H7 (cell line): ENCODE results near the gene TMPRSS13. TPM values are rescaled to one million over a fixed set of nuclear protein-coding genes. Genes with fewer than 3 reads are reported as not detected.
A peak's percentile ranks its signal among the peaks of the same experiment; 100 is the strongest.
"Not testable (repeated sequence)": the region's sequence is repeated elsewhere in the genome, so short reads cannot be mapped to it uniquely, and the experiment has no call there.

Experiments
- DNase-seq: peaks from one replicate; pipeline ENCODE4 v3.0.0; 2012
- H3K27me3 ChIP-seq: 2 replicates; pipeline ENCODE4 v1.6.0; 2011; ENCODE audit warnings: mild to moderate bottlenecking, low read length; ENCODE audit not compliant: control insufficient read depth, insufficient read depth
- H3K36me3 ChIP-seq: replicated peaks from 2 replicates; pipeline ENCODE4 v1.5.1; 2011; ENCODE audit warnings: low read length; ENCODE audit not compliant: control insufficient read depth, insufficient read depth
- H3K4me3 ChIP-seq: 2 replicates; pipeline ENCODE4 v1.5.1; 2011; ENCODE audit warnings: low read depth, mild to moderate bottlenecking, control low read depth, low read length, moderate library complexity; ENCODE audit not compliant: insufficient read depth
- total RNA-seq: library from RNA; depleted of rRNA; stranded (reverse); fragments of >200 nt; shearing (Covaris generic); gene quantifications from 2 replicates; pipeline ENCODE4 v1.2.3, GENCODE V29; 2014

TMPRSS13 gene
- total RNA-seq, 1 experiment from 2014 or later, result 0.31 TPM

- Histone ChIP-seq H3K36me3 (no peaks in the 10 kb centered on the region), H3K27me3 (peaks cover 37% of the 10 kb centered on the region), H3K4me3 (no peak overlapping the region)
- no peak for DNase-seq
Observed at GRCh38 chr11:117873828-117874125, 55.4 kb downstream of the TMPRSS13 start.

DNA sequence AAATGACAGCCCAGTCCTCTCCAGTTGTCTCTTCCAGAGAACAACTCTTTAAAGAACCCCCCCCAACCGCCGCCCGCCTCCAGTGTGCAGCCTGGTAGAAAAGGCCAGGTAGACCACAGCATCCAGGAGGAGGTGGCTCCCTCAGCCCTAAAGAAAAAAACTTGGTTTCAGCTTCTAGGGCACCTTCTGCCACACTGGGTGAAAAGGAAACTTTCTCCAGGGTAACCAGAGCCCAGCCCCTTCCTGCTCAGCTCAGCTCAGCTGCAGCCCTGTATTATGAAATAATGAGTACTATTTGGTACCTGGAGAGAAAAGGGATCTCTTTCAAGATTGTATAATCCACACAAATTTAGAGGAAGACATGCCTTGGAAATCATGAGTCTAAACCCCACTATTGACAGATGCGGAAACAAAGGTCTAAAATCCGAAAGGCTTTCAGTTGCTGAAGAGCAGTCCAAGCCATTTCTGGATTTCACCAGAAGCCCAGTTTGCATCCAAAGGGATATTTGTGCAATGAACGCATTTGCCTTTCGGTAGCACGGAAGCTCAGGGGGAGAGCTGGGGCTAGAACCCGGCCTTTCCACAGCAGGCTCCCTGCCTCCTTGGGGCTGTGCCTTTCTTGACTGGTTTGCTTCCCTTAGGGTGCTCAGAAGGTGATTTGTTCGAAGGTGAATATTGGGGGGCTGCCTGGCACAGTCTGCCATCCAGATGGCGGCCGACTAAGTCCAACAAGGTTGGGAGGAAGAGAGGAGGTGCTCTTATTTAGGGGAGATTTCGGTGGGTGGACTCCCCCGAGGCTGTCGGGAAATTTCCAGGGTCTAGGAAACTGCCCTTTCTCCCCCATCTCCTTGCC, 56.0 kb downstream of the TMPRSS13 start:
- no peak for DNase-seq
- H3K4me3 ChIP-seq, result no peak overlapping the region
- H3K27me3 ChIP-seq, result peaks cover 36% of the 10 kb centered on the region
- no peaks in the 10 kb centered on the region for H3K36me3 ChIP-seq

DNA sequence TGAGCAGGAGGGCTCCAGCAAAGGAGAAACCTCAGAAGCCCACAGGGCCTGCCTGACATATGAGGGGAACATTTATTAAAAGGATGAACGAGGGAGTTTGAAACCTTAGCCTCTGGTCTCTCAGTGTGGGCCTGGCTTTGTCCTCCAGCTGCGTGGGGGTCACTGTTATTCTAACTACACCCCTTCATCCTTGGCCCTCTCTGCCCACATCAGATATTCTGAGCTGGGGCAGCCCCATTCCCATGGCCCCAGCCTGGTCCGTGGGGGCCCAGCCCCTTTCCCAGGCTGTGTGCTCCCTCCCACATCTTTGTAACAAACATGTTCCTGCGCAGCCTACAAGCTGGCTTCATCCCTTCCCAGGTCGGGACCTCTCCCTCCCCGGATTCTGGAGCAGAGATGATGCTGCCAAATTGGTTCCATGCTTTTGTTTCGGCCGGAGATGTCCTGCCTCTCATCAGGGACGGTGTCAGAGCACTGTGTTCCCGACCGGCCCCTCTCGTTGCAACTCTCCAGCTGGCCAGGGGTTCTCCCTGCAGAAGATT, 56.7 kb downstream of the TMPRSS13 start:
- no peak overlapping the region for H3K4me3 ChIP-seq
- H3K36me3 ChIP-seq, result no peaks in the 10 kb centered on the region
- DNase-seq, result no peak
- peaks cover 29% of the 10 kb centered on the region for H3K27me3 ChIP-seq

DNA sequence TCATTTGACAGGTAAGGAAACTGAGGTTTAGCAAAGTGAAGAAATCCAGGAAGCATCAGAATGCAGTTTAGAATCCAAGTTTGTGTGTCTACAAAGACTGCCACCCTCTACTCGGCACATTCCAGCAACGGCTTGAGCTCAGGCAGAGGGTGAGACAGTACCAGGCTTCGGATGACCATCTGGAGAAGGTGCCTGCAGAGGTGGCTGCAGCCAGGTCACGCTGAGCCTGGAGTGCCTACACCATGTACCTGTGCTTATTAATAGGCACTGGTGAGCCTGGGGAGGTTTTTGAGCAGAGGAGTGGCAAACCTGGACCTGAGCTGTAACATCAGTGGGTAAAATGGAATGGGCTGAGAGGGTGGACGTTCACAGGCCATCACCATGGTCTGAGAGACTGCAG, 57.4 kb downstream of the TMPRSS13 start:
- no peak overlapping the region for H3K4me3 ChIP-seq
- H3K27me3 ChIP-seq, result peaks cover 22% of the 10 kb centered on the region
- H3K36me3 ChIP-seq, result no peaks in the 10 kb centered on the region
- no peak for DNase-seq

DNA sequence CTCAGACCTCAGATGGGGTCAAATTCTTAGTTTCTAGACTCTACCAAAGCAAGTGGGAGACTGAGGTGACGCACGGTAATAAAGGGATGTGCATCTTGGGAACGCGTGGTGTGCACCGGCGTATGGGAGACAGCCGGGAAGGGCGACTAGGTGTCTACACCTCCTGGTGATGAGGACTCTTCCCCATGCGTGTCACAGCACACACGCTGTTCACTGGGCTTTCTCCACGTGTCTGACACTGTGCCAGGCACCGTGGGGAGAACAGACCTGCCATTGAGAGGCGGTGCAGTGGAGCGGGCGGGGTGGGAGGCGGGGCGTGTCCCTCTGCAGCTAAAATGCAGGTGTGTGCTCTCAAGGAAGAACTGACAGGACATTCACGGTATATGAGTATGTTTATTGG, 58.0 kb downstream of the TMPRSS13 start:
- Histone ChIP-seq H3K27me3 (peaks cover 18% of the 10 kb centered on the region), H3K36me3 (no peaks in the 10 kb centered on the region), H3K4me3 (no peak overlapping the region)
- no peak for DNase-seq

GRCh38 chr11:117870103-117870952, 58.9 kb downstream of the TMPRSS13 start:
- H3K27me3 ChIP-seq, result peaks cover 10% of the 10 kb centered on the region
- H3K36me3 ChIP-seq, result no peaks in the 10 kb centered on the region
- peak; percentile 81 for DNase-seq
- H3K4me3 ChIP-seq, result no peak overlapping the region

- no peak for DNase-seq
- no peaks in the 10 kb centered on the region for H3K36me3 ChIP-seq
- no peak overlapping the region for H3K4me3 ChIP-seq
- H3K27me3 ChIP-seq, result peaks cover 8% of the 10 kb centered on the region; the same call in 1 of the 2 replicates
Observed at GRCh38 chr11:117869604-117870003, 59.6 kb downstream of the TMPRSS13 start.

- Histone ChIP-seq H3K27me3 (peaks cover 2% of the 10 kb centered on the region; the same call in 1 of the 2 replicates), H3K4me3 (no peak overlapping the region), H3K36me3 (no peaks in the 10 kb centered on the region)
- no peak for DNase-seq
Observed at GRCh38 chr11:117868815-117869561, 60.2 kb downstream of the TMPRSS13 start.

GRCh38 chr11:117868088-117868487, 61.1 kb downstream of the TMPRSS13 start:
- Histone ChIP-seq H3K4me3 (no peak overlapping the region), H3K27me3 (no peaks in the 10 kb centered on the region; the same call in 1 of the 2 replicates), H3K36me3 (no peaks in the 10 kb centered on the region)
- no peak for DNase-seq

DNA sequence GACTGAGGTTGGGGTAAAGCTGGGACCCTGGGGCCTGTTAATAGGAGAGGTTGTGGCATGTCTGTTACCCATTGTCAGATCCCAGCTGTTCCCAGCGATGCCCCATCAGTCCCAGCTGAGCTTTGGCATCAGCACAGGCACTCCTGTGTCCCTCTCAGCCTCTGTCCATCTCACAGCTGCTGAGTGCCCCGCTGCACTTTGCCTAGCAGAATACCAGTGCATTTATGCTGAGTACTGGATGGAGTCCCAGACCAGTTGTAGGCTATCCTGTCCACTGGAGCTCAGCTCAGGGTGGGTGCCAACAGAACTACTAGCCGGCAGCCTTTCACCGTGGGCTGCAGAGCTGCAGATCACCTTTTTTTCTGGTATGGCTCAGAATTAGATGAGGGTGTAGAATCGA, 62.7 kb downstream of the TMPRSS13 start:
- Histone ChIP-seq H3K27me3 (no peaks in the 10 kb centered on the region; the same call in 1 of the 2 replicates), H3K4me3 (no peak overlapping the region), H3K36me3 (no peaks in the 10 kb centered on the region)
- DNase-seq, result no peak

GRCh38 chr11:117865546-117865945, 63.7 kb downstream of the TMPRSS13 start:
- not testable (repeated sequence) for DNase-seq, H3K4me3 ChIP-seq, H3K36me3 ChIP-seq, H3K27me3 ChIP-seq

DNA sequence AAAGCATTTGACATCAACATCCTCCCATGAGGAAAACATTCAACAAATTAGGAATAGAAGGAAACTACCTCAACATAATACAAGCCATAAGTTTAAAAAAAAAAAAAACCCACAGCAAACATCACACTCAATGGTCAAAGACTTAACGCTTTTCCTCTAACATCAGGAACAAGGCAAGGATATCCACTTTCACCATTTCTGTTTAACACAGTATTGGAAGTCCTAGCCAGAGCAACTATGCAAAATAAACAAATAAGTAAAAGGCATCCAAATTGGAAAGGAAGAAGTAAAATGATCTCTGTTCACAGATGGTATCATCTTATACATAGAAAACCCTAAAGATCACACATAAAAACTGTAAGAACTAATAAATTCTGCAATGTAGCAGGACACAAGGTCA, 65.8 kb downstream of the TMPRSS13 start:
- no peaks in the 10 kb centered on the region; the same call in 1 of the 2 replicates for H3K27me3 ChIP-seq
- no peak for DNase-seq
- no peaks in the 10 kb centered on the region for H3K36me3 ChIP-seq
- no peak overlapping the region for H3K4me3 ChIP-seq

- Histone ChIP-seq H3K27me3 (no peaks in the 10 kb centered on the region; the same call in 1 of the 2 replicates), H3K36me3 (no peaks in the 10 kb centered on the region), H3K4me3 (no peak overlapping the region)
- DNase-seq, result no peak
Observed at GRCh38 chr11:117862753-117863152, 66.4 kb downstream of the TMPRSS13 start.

GRCh38 chr11:117862019-117862725, 67.0 kb downstream of the TMPRSS13 start:
- no peaks in the 10 kb centered on the region; the same call in 1 of the 2 replicates for H3K27me3 ChIP-seq
- H3K4me3 ChIP-seq, result no peak overlapping the region
- H3K36me3 ChIP-seq, result no peaks in the 10 kb centered on the region
- DNase-seq, result no peak
